RWPE1 (cell line): ENCODE data around the gene CTSE.

Source experiments
- CTCF ChIA-PET: fragments of 350-600 bp; sonication (Branson Sonifier 250); formaldehyde crosslinking; extraction: SDS; loops from one replicate; lab custom pipeline; 2021; lab: Yijun Ruan, JAX
- POLR2A ChIA-PET: fragments of 400-600 bp; formaldehyde crosslinking; extraction: SDS; loops from one replicate; lab custom pipeline; 2020; ENCODE audit warnings: antibody characterized with exemption; ENCODE audit not compliant: low non-redundant PET; lab: Yijun Ruan, JAX
- DNase-seq: peaks from one replicate; pipeline ENCODE4 v3.0.0; 2012; ENCODE audit warnings: low spot score
- H3K27ac ChIP-seq: fragments of 450-650 bp; 2 replicates; pipeline ENCODE4 v1.5.1; 2017
- CTCF ChIP-seq: fragments of 450-650 bp; conservative IDR thresholded peaks from 2 replicates; pipeline ENCODE4 v1.5.1; 2017; ENCODE audit warnings: low read depth, mild to moderate bottlenecking

Gene CTSE

GRCh38 chr1:205979301-205979700 lies 44.4 kb downstream of the CTSE start:
- DNase-seq, result no peak
- TF ChIP-seq CTCF, result no peak
- POLR2A ChIA-PET, result interaction anchor here (0.6 kb wide), 1 partner anchor 200 kb away, joined by 3 read pairs; no protein-coding TSS in a partner anchor
- peak overlapping the region; percentile 49 for H3K27ac ChIP-seq
- CTCF ChIA-PET, result interaction anchor here (2.6 to 12.2 kb wide), 2 partner anchors 60 to 127 kb away, joined by 37 to 406 read pairs; no protein-coding TSS in a partner anchor

DNA sequence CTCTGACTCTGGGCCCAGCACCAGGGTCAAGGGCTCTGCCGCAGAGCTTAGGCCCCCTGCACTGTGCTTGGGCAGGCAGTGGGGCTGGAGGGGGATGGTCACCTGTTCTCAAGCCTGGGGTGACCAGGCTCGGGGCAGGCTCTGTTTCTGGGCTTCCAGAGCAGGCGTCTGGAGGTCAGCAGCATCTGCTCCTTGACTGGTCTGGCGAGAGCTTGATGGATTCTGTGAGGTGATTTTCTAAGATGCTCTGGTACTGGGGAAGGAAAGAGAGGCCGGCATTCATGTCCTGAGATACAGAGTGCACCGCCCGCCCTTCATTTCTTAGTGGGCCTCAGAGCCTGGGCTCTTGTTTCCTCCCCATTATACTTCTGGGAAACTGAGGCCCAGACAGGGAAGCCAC lies 45.0 kb downstream of the CTSE start:
- CTCF ChIA-PET, result interaction anchor here (2.1 to 12.2 kb wide), 6 partner anchors 29 to 185 kb away, joined by 9 to 406 read pairs (median 60); partner anchors contain the start of gene SLC26A9
- POLR2A ChIA-PET, result interaction anchor here (0.6 kb wide), 1 partner anchor 199 kb away, joined by 3 read pairs; no protein-coding TSS in a partner anchor
- H3K27ac ChIP-seq, result peak overlapping the region; percentile 49
- DNase-seq, result no peak
- TF ChIP-seq CTCF, result no peak

- H3K27ac ChIP-seq, result peak overlapping the region; percentile 76
- TF ChIP-seq CTCF, result peak; percentile 94
- DNase-seq, result peak; percentile 73
- ChIA-PET POLR2A (interaction anchor here (0.9 to 1.2 kb wide), 2 partner anchors 60 to 151 kb away, joined by 3 read pairs; no protein-coding TSS in a partner anchor), CTCF (interaction anchor here (0.5 to 12.2 kb wide), 72 partner anchors 9 to 667 kb away, joined by 3 to 406 read pairs (median 5); partner anchors contain the start of genes RAB7B and SLC26A9)
Observed at GRCh38 chr1:205977402-205978014, 46.2 kb downstream of the CTSE start.

- DNase-seq, result peak; percentile 53
- peak overlapping the region; percentile 76 for H3K27ac ChIP-seq
- CTCF ChIA-PET, result interaction anchor here (0.5 to 12.2 kb wide), 66 partner anchors 9 to 643 kb away, joined by 3 to 406 read pairs (median 5); partner anchors contain the start of genes RAB7B and SLC26A9
- POLR2A ChIA-PET, result interaction anchor here (0.8 to 1.2 kb wide), 3 partner anchors 58 to 151 kb away, joined by 3 read pairs; no protein-coding TSS in a partner anchor
- no peak for TF ChIP-seq CTCF
Observed at GRCh38 chr1:205976708-205977401, 46.8 kb downstream of the CTSE start.

- peak overlapping the region; percentile 76 for H3K27ac ChIP-seq
- ChIA-PET CTCF (interaction anchor here (0.7 to 12.2 kb wide), 11 partner anchors 8 to 183 kb away, joined by 3 to 406 read pairs (median 22); no protein-coding TSS in a partner anchor), POLR2A (interaction anchor here (0.8 kb wide), 1 partner anchor 57 kb away, joined by 3 read pairs; no protein-coding TSS in a partner anchor)
- TF ChIP-seq CTCF, result no peak
- DNase-seq, result no peak
Observed at GRCh38 chr1:205976036-205976435, 47.7 kb downstream of the CTSE start.
